Parathyroid adenoma (tissue), 2 donors: ENCODE measurements around the gene COL15A1.

ENCODE experiments used
- H2AFZ ChIP-seq: fragments of 300-600 bp; sonication (generic); one replicate; pipeline ENCODE4 v1.7.0; 2017; ENCODE audit warnings: antibody characterized with exemption, mild to moderate bottlenecking
- H3K27ac ChIP-seq: fragments of 300-600 bp; sonication (generic); one replicate; pipeline ENCODE4 v1.7.0; 2017
- H3K27me3 ChIP-seq: fragments of 300-600 bp; sonication (generic); one replicate; pipeline ENCODE4 v1.7.0; 2017; ENCODE audit warnings: low read length; ENCODE audit not compliant: control insufficient read depth, insufficient read depth
- H3K36me3 ChIP-seq: fragments of 300-600 bp; sonication (generic); one replicate; pipeline ENCODE4 v1.7.0; 2017; ENCODE audit warnings: low read length; ENCODE audit not compliant: control insufficient read depth, insufficient read depth
- H3K4me1 ChIP-seq: fragments of 300-600 bp; sonication (generic); one replicate; pipeline ENCODE4 v1.7.0; 2017; ENCODE audit warnings: control low read depth
- H3K4me2 ChIP-seq: fragments of 300-600 bp; sonication (generic); one replicate; pipeline ENCODE4 v1.7.0; 2017; ENCODE audit warnings: low read length
- H3K4me3 ChIP-seq: fragments of 300-600 bp; sonication (generic); one replicate; pipeline ENCODE4 v1.7.0; 2017; ENCODE audit warnings: low read depth, low read length
- H3K79me2 ChIP-seq: fragments of 300-600 bp; sonication (generic); one replicate; pipeline ENCODE4 v1.7.0; 2017; ENCODE audit warnings: control low read depth
- H3K9ac ChIP-seq: fragments of 300-600 bp; sonication (generic); one replicate; pipeline ENCODE4 v1.7.0; 2017; ENCODE audit warnings: mild to moderate bottlenecking
- H3K9me3 ChIP-seq: fragments of 300-600 bp; sonication (generic); one replicate; pipeline ENCODE4 v1.7.0; 2017; ENCODE audit warnings: low read length; ENCODE audit not compliant: control insufficient read depth
- CTCF ChIP-seq: fragments of 300-600 bp; sonication (generic); IDR thresholded peaks from one replicate; pipeline ENCODE4 v1.7.0; 2017; ENCODE audit warnings: antibody characterized with exemption, mild to moderate bottlenecking
- donor health status: primary hyperparathyroidism.

Gene COL15A1

GRCh38 chr9:99016681-99017387 is 73.1 kb downstream of the COL15A1 start:
- H3K36me3 ChIP-seq, result no peaks in the 10 kb centered on the region
- H3K27ac ChIP-seq, result no peak overlapping the region
- H3K4me2 ChIP-seq, result no peak overlapping the region
- H3K27me3 ChIP-seq, result no peaks in the 10 kb centered on the region
- no peaks in the 10 kb centered on the region for H3K4me1 ChIP-seq
- no peak overlapping the region for H3K9ac ChIP-seq
- H3K79me2 ChIP-seq, result no peaks in the 10 kb centered on the region
- no peak for TF ChIP-seq CTCF
- no peak overlapping the region for H2AFZ ChIP-seq
- H3K9me3 ChIP-seq, result no peaks in the 10 kb centered on the region
- no peak overlapping the region for H3K4me3 ChIP-seq

DNA sequence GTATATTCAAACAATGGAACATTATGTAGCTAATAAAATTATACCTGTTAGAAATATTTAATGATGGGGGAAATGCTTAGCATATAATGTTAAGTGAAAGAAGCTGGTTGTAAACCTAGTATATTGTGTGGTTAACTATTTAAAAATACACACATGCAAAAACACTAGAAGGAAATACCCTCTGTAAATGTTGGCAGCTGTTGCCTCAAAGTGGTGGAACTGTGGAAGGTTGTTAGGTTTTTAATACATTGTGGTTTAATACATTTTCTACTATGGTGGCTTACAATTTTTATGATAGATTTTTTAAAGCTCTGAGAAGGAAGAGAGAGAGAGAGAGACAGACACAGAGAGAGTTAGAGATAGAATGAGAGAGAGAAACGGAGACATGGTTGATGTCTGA is 74.9 kb downstream of the COL15A1 start:
- no peak overlapping the region for H3K27ac ChIP-seq
- no peaks in the 10 kb centered on the region for H3K4me1 ChIP-seq
- H3K4me3 ChIP-seq, result no peak overlapping the region
- TF ChIP-seq CTCF, result no peak
- H3K27me3 ChIP-seq, result no peaks in the 10 kb centered on the region
- no peaks in the 10 kb centered on the region for H3K36me3 ChIP-seq
- no peaks in the 10 kb centered on the region for H3K9me3 ChIP-seq
- no peak overlapping the region for H3K9ac ChIP-seq
- no peaks in the 10 kb centered on the region for H3K79me2 ChIP-seq
- H3K4me2 ChIP-seq, result no peak overlapping the region
- no peak overlapping the region for H2AFZ ChIP-seq

DNA sequence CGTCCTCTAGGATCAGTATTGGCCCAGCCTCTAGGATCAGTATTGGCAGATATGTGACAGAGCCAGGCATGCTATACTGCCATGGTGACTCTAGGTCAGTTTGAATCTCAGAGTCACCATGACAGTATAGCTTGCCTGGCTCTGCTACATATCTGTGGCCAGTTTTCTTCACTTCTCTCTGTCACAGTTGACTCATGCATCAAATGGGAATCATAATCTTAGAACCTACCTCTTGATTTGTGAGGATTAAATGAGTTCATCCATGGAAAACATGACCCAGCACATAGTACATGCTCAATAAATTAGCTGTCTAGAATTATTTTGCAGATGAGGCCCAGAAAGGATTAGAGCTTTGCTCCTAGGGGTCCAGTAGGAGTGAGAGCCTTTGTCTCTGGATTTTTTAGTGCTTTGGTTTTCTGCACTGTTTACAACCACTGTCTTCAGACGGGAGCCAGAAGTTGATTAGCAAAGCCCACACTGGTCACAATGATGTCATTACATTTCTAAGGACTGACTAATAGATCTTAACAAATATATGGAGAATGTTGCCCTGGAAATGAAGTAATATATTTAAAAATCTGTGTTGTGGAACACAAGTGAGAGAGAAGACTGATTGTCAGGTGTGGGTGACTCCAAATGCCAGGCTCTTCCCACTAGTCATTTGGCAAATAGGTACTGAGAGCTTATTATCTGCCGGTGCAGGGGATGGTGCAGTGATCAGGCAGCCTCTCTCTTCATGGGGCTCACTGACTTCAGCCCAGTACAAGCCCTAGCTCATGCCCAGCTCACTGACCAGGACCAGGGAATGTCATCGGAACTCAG is 76.0 kb downstream of the COL15A1 start:
- no peaks in the 10 kb centered on the region for H3K9me3 ChIP-seq
- no peak overlapping the region for H3K27ac ChIP-seq
- no peak overlapping the region for H3K9ac ChIP-seq
- no peak overlapping the region for H3K4me3 ChIP-seq
- H3K27me3 ChIP-seq, result no peaks in the 10 kb centered on the region
- H2AFZ ChIP-seq, result no peak overlapping the region
- no peak for TF ChIP-seq CTCF
- H3K79me2 ChIP-seq, result no peaks in the 10 kb centered on the region
- no peaks in the 10 kb centered on the region for H3K36me3 ChIP-seq
- no peaks in the 10 kb centered on the region for H3K4me1 ChIP-seq
- no peak overlapping the region for H3K4me2 ChIP-seq

DNA sequence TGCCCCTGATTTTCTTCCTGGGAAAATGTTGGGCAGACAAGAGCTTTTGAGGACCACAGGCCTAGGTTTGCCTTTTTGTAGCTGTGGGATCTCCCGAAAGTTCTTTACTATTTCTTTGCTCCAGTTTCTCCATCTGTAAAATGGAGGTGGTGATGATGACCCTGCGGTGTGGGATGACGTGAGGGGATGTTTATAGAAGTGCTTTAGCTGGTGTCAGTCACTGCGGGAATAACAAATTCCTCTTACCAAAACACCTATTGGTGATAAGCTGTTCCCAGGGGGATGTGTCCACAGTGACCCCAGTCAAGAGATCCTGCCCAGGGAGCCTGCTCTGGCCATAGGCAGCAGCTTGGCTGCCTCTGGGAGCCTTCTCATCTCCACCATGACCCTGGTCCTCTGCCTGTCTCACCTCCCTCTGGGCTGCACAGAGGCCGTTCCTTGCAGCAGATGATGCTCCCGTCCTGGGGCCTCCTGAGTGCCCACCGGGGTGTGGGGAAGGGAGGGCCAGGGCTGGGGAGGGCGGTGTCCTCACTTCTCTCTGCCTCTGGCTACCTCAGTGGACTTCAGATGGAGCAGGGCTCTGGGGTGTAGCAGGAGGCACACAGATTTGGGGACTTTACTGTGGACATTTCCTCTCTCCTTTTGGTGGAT is 77.2 kb downstream of the COL15A1 start:
- no peaks in the 10 kb centered on the region for H3K27me3 ChIP-seq
- H3K4me3 ChIP-seq, result no peak overlapping the region
- H3K9ac ChIP-seq, result no peak overlapping the region
- H3K4me2 ChIP-seq, result no peak overlapping the region
- no peak overlapping the region for H3K27ac ChIP-seq
- H3K4me1 ChIP-seq, result no peaks in the 10 kb centered on the region
- no peak for TF ChIP-seq CTCF
- H2AFZ ChIP-seq, result no peak overlapping the region
- no peaks in the 10 kb centered on the region for H3K79me2 ChIP-seq
- H3K36me3 ChIP-seq, result no peaks in the 10 kb centered on the region
- H3K9me3 ChIP-seq, result no peaks in the 10 kb centered on the region
